ENCODE data around the gene CIDEA.

The CIDEA gene

DNA sequence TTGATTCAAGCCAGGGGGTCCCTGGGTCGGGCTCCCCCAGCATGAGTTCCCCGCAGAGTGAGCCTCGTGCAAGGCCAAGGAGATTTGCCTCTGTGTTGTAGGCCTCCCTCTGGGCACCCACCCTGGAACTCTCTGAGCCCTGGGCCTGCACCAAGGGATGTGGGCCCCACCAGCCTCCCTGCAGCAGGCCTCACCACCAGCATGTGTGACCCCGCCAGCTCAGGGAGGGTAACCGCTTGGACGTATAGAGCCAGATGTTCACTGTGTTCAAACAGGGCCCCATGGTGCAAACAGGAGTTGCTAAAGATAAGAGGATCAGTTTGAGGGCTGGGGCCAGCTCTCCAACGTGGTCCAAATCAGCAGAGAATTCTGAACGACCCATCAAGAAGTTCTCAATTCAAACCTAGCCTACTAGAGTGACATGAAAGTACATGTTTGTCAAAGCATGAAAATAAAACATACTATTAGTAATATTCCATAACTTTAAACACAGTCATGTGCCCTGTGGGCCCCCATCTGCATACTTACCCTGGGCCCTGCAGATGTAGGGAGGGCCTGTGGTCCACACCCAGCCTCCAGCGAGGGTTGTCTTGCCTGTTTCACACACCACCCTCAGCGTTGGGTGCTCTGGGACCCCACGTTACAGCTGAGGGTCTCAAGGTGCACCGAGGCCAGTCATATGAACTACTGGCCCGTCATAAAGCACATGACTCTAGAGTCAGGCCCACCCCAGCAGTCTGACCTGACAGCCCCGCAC is 48.4 kb downstream of the CIDEA start:
- no peak for DNase-seq

GRCh38 chr18:12304351-12305210 is 50.4 kb downstream of the CIDEA start:
- no peak for DNase-seq

GRCh38 chr18:12305211-12305610 is 51.0 kb downstream of the CIDEA start:
- no peak for DNase-seq

DNA sequence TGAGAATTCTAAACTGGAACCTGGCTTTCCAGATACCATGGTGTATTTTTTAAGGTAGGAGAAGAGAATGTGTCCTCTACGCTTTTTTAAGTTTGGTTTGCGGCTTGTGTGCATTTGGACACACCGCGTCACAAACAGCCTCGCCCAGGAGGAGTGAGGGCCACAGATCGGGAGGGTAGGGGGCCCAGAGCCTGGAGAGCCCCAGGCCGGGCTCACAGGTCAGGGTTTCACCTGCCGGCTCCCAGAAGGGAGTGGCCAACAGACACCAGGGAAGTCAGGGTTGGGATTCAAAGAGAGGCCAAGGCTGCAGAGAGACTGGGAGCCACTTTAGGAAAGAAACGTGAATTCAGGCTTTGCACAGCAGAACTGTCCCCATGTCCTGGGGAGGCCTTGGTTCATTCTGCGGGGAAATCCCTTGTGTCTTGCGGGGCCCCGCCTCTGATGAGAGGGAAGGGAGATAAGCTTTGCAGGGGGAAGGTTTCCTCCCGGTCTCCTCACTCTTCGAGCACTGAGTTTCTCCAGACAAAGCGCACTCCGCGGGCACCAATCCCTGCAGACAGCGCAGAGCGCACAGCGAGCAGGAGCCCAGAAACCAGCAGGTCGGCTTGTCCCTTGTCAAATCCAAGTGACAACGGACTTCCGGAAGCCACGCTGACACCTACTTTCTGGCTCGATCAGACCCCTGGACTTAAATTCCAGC is 51.9 kb downstream of the CIDEA start:
- no peak for DNase-seq

- no peak for DNase-seq
These were observed 52.9 kb downstream of the CIDEA start for GRCh38 chr18:12306752-12307700.

- DNase-seq = no peak
These were observed 53.7 kb downstream of the CIDEA start, which contains the start of gene TUBB6 for GRCh38 chr18:12307701-12308385. Gene TUBB6 (plus strand): TSS chr18:12308241. CDS start chr18:12308293, 52 bp downstream.

DNA sequence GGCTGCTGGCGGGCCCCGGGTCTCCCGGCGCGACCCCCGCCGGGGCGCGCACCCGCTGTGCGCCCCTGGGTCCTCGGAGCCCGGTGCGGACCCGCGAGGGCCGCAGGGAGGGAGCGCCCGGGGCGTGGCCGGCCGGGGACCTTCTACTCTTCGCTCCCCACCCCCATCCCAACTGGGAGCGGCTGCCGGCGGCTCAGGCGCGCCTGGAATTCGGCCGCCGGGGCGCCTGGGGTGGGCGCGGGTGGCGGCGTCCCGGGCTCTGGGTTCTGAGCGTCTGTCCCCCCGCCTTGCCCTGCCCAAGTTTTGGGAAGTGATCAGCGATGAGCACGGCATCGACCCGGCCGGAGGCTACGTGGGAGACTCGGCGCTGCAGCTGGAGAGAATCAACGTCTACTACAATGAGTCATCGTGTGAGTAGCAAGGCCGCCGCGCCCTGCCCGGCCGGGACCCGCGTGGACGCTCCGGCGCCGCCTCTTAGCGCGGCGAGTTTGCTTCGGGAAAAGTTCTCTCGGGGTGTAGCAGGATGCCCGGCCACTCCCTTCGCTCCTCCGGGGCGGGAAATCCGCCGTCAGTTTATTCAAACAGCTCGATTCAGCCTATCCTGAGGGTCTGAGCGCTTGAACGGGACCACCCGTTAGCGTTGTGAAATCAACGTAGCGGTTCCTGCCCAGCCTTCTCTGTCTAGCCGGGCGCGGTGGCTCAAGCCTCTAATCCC is 54.4 kb downstream of the CIDEA start:
- DNase-seq = no peak

- DNase-seq = no peak
These were observed 55.6 kb downstream of the CIDEA start for GRCh38 chr18:12309683-12310198.

DNA sequence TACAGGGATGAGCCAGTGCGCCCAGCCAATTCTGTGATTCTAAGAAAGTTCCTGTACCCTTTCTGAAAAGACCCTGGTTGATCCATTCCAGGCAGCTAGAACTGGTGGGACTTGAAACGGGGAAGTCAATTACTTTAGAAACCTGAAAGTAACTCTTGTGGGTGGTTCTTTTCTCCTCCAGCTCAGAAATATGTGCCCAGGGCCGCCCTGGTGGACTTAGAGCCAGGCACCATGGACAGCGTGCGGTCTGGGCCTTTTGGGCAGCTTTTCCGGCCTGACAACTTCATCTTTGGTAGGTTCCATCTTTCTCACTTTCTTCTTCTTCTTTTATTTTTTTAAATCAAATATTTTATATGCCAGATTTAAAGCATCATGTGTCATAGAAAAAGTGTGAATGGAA is 56.6 kb downstream of the CIDEA start:
- no peak for DNase-seq

- DNase-seq = no peak
These were observed 58.8 kb downstream of the CIDEA start for GRCh38 chr18:12312976-12313375.

DNA sequence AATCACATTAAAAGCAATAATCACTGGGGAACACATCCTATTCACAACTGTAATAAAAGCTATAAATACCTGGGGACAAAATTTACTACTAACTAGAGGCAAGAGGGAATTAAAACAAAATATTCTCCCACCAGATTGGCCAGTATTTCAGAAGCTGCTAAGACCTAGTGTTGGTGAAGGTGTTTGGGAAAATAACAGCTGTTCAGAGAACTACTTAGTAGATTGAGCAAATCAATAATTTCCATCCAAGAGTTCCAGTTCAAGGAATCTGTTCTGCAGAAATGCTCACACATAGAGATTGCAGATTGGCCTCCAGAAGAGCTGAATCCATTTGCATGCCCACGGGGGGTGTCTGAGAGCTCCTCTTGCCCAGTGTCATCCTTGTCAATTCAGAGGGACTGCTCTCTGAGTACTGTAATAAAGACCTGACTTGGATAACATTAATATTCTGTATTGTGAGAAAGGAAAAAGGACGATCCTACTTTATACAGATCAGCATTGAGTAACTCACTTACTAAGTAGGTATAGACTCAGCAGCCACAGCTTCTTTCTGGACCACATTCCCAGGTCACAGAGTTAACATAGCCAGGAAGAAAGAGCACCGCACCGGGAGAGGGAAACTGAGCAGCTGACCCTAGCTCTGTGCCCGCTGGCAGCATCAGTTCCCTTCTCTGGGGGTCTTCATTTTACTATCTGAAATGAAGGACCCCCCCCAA is 59.5 kb downstream of the CIDEA start:
- no peak for DNase-seq

GRCh38 chr18:12314591-12315305 is 60.6 kb downstream of the CIDEA start:
- no peak for DNase-seq

- no peak for DNase-seq
These were observed 61.3 kb downstream of the CIDEA start for GRCh38 chr18:12315490-12315889.

DNA sequence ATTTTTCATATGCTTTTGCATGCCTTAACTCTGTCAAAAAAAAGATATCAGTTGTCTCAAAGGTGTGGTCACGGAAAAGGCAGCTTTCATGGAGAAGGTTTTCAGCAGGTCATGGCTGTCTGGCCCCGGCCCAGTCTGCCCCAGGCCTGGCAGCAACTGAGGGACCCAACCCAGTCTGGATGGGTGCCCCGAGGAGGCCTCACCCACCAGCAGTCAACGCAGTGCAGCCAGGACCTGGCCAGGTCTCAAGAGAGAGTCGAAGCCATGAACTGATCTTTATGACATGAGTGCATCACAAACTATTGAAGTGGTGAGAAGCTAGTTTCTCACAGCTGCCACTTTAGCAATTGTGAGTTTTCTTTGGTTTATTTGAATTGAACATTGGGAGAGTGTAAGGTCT is 61.8 kb downstream of the CIDEA start:
- DNase-seq = no peak

- no peak for DNase-seq
These were observed 63.6 kb downstream of the CIDEA start for GRCh38 chr18:12317664-12318333.

GRCh38 chr18:12318334-12318697 is 64.2 kb downstream of the CIDEA start:
- DNase-seq = no peak

- DNase-seq = no peak
These were observed 64.7 kb downstream of the CIDEA start for GRCh38 chr18:12318857-12319256.

- DNase-seq = no peak
These were observed 67.2 kb downstream of the CIDEA start for GRCh38 chr18:12321333-12321732.
